ENCODE results near the gene NME7. TPM values are rescaled to one million over a fixed set of nuclear protein-coding genes. Genes with fewer than 3 reads are reported as not detected.

NME7 gene
- total RNA-seq, 1 donor from 2014 or later = 14.5 TPM

DNA sequence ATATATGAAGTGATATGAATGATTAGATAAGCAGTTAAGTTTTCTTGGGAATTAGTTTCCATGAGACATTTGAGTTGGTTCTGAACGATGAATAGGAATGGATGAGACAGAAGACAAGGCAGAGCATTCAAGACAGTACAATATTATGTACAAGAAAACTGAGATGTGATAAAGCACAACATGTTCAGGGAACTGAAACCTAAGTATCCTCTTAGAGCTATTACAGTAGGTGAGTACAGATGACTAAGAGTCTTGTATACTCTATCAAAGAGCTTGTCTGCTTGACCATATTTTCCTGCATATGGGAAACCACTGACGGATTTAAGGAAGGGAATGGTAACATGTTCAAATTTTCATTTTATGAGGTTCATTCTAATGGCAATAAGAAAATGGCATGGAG lies 61.6 kb downstream of the NME7 start:
- H3K27ac Mint-ChIP-seq = no peak overlapping the region
- H3K36me3 Mint-ChIP-seq (ENCODE audit: low read depth) = peaks cover 22% of the 10 kb centered on the region
- ATAC-seq (ENCODE audit: low read depth) (no peak), DNase-seq (no peak)
- POLR2A ChIA-PET = no interaction called here
- CTCF ChIA-PET = interaction anchor here (1.0 kb wide), 1 partner anchor 42 kb away, joined by 3 read pairs; no protein-coding TSS in a partner anchor
- H3K27me3 Mint-ChIP-seq = no peaks in the 10 kb centered on the region
- TF ChIP-seq, protein P1, sequence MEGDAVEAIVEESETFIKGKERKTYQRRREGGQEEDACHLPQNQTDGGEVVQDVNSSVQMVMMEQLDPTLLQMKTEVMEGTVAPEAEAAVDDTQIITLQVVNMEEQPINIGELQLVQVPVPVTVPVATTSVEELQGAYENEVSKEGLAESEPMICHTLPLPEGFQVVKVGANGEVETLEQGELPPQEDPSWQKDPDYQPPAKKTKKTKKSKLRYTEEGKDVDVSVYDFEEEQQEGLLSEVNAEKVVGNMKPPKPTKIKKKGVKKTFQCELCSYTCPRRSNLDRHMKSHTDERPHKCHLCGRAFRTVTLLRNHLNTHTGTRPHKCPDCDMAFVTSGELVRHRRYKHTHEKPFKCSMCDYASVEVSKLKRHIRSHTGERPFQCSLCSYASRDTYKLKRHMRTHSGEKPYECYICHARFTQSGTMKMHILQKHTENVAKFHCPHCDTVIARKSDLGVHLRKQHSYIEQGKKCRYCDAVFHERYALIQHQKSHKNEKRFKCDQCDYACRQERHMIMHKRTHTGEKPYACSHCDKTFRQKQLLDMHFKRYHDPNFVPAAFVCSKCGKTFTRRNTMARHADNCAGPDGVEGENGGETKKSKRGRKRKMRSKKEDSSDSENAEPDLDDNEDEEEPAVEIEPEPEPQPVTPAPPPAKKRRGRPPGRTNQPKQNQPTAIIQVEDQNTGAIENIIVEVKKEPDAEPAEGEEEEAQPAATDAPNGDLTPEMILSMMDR (IDR thresholded peaks at IDR 0.05) = no peak
- H3K4me1 Mint-ChIP-seq = peaks cover 4% of the 10 kb centered on the region
- intact Hi-C loops (cut with micrococcal nuclease) = no loop called here
- H3K4me3 Mint-ChIP-seq = no peak overlapping the region
- H3K9me3 Mint-ChIP-seq = no peaks in the 10 kb centered on the region

DNA sequence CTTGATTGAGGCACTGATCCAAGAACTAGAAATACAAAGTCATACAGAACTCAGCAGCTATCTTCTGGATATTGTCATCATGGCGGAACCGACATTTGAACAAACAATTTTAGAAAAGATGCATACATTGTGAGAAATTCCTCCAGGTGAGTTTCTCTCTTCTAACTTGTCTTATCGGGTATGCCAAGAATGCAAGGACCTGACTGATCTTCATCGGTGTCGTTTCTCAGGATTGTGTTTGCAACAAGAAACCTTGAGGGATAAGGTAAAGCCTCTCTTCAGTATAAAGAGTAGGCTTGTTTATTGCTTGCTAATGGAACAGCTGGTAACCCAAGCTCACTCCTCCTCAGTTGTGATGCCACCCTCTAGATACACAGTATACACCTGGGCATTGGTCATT lies 62.2 kb downstream of the NME7 start:
- POLR2A ChIA-PET = no interaction called here
- Mint-ChIP-seq H3K27ac (no peak overlapping the region), H3K36me3 (ENCODE audit: low read depth) (peaks cover 22% of the 10 kb centered on the region), H3K9me3 (no peaks in the 10 kb centered on the region), H3K4me3 (no peak overlapping the region), H3K4me1 (peaks cover 4% of the 10 kb centered on the region), H3K27me3 (no peaks in the 10 kb centered on the region)
- CTCF ChIA-PET = interaction anchor here (1.0 kb wide), 1 partner anchor 43 kb away, joined by 3 read pairs; no protein-coding TSS in a partner anchor
- TF ChIP-seq, protein P1 (IDR thresholded peaks at IDR 0.05) = no peak
- DNase-seq = no peak
- ATAC-seq (ENCODE audit: low read depth) = no peak
- intact Hi-C loops (cut with micrococcal nuclease) = no loop called here

DNA sequence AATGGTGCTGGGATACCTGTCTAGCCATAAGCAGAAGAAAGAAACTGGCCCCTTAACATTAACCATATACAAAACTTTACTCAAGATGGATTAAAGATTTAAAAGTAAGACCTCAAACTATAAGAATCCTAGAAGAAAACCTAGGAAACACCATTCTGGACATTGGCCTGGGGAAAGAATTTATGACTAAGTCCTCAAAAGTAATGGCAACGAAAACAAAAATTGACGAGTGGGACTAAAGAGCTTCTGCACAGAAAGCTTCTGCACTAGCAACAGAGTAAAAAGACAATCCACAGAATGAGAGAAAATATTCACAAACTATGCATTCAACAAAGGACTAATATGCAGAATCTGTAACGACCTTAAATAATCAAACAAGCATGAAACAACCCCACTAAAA lies 66.7 kb downstream of the NME7 start:
- intact Hi-C loops (cut with micrococcal nuclease) = no loop called here

DNA sequence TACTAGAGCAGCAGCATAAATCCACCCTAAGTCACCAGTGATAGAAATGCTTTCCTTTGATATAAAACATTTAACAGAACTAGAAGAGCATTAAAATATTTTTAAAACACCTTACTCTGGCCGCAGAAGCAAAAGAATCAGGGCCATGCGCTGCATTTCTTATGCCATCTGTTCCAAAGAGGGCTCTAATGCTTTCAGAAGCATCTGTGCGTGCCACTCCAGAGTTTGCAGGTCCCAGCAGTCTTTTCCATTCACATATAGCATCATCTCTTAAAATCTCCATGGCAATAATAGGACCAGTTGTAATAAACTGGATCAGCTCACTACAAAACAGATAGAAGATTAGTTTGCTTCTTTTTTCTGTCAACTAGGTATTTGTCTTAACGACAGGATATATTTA lies 69.2 kb downstream of the NME7 start:
- TF ChIP-seq, protein P1 (IDR thresholded peaks at IDR 0.05) = no peak
- Mint-ChIP-seq H3K4me1 (peaks cover 3% of the 10 kb centered on the region), H3K27me3 (no peaks in the 10 kb centered on the region), H3K4me3 (no peak overlapping the region), H3K27ac (no peak overlapping the region), H3K36me3 (ENCODE audit: low read depth) (peaks cover 22% of the 10 kb centered on the region), H3K9me3 (no peaks in the 10 kb centered on the region)
- ATAC-seq (ENCODE audit: low read depth) = no peak
- intact Hi-C loops (cut with micrococcal nuclease) = no loop called here
- no peak for DNase-seq
- CTCF ChIA-PET = no interaction called here
- POLR2A ChIA-PET = no interaction called here

More for the DNA sequence above, 66.7 kb downstream of the NME7 start:
- TF ChIP-seq, protein P1 (IDR thresholded peaks at IDR 0.05) = no peak
- DNase-seq = no peak
- CTCF ChIA-PET = no interaction called here
- peaks cover 27% of the 10 kb centered on the region for H3K36me3 Mint-ChIP-seq (ENCODE audit: low read depth)
- no peaks in the 10 kb centered on the region for H3K4me1 Mint-ChIP-seq
- H3K4me3 Mint-ChIP-seq = no peak overlapping the region
- no peaks in the 10 kb centered on the region for H3K27me3 Mint-ChIP-seq
- POLR2A ChIA-PET = no interaction called here
- H3K27ac Mint-ChIP-seq = no peak overlapping the region
- no peak for ATAC-seq (ENCODE audit: low read depth)
- H3K9me3 Mint-ChIP-seq = no peaks in the 10 kb centered on the region

DNA sequence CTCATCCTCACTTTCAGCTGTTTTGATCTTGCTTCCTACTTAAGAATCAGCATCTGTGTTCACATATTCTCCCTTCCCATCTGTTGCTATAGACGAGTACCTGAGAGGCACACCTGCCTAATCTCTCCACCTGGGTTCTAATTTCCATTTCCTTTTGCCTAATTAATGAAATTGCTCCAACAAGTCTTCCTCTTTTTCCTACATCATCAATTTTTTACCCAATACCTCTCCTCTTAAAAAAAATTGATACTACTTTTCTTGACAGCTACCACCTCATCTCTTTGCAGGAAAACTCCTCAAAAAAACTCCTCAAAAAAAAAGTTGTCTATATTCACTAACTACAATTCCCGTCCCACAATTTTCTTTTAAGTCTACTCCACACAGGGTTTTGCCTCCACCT lies 71.8 kb downstream of the NME7 start:
- intact Hi-C loops (cut with micrococcal nuclease) = no loop called here
- POLR2A ChIA-PET = no interaction called here
- peaks cover 17% of the 10 kb centered on the region for H3K36me3 Mint-ChIP-seq (ENCODE audit: low read depth)
- TF ChIP-seq, protein P1 (IDR thresholded peaks at IDR 0.05) = no peak
- DNase-seq = no peak
- H3K4me3 Mint-ChIP-seq = no peak overlapping the region
- no peak for ATAC-seq (ENCODE audit: low read depth)
- H3K27me3 Mint-ChIP-seq = no peaks in the 10 kb centered on the region
- H3K27ac Mint-ChIP-seq = no peak overlapping the region
- peaks cover 3% of the 10 kb centered on the region for H3K4me1 Mint-ChIP-seq
- H3K9me3 Mint-ChIP-seq = no peaks in the 10 kb centered on the region
- CTCF ChIA-PET = no interaction called here

Data from activated B cell treated with CpG ODN at 0.5 μM for 24 hours (primary cell).